ENCODE results near the gene SLC33A1.

The SLC33A1 gene

DNA sequence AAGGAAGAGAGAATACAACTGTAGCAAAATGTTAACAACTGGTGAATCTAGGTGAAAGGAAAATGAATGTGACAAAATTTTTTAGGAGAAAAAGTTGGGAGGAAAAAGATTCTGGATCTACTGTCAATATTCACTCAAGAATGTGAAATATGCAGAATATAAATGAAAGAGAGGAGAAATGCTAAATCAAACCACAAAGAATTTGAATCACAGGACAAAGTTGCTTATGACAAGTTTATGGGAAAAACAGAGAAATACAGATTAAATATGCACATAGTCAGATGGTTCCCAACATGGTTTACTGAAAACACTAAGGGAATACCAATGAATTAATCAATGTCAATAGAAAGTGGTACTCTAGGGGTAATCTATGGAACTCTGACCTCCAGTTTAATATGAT lies 75.8 kb downstream of the SLC33A1 start:
- H3K27ac ChIP-seq, result no peak overlapping the region
- no peaks in the 10 kb centered on the region for H3K27me3 ChIP-seq (replicated peaks)
- TF ChIP-seq, protein P1, sequence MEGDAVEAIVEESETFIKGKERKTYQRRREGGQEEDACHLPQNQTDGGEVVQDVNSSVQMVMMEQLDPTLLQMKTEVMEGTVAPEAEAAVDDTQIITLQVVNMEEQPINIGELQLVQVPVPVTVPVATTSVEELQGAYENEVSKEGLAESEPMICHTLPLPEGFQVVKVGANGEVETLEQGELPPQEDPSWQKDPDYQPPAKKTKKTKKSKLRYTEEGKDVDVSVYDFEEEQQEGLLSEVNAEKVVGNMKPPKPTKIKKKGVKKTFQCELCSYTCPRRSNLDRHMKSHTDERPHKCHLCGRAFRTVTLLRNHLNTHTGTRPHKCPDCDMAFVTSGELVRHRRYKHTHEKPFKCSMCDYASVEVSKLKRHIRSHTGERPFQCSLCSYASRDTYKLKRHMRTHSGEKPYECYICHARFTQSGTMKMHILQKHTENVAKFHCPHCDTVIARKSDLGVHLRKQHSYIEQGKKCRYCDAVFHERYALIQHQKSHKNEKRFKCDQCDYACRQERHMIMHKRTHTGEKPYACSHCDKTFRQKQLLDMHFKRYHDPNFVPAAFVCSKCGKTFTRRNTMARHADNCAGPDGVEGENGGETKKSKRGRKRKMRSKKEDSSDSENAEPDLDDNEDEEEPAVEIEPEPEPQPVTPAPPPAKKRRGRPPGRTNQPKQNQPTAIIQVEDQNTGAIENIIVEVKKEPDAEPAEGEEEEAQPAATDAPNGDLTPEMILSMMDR (IDR thresholded peaks at IDR 0.05; ENCODE audit: low read depth, low read length, missing control alignments), result no peak
- in situ Hi-C loops (cut with HindIII; ENCODE audit: low pct_ligation_motif_present, low sequenced_read_pairs), result no loop called here
- no peak overlapping the region for H3K4me3 ChIP-seq (ENCODE audit: low read depth, low read length)
- no peak for DNase-seq
- no peaks in the 10 kb centered on the region for H3K36me3 ChIP-seq (replicated peaks)

DNA sequence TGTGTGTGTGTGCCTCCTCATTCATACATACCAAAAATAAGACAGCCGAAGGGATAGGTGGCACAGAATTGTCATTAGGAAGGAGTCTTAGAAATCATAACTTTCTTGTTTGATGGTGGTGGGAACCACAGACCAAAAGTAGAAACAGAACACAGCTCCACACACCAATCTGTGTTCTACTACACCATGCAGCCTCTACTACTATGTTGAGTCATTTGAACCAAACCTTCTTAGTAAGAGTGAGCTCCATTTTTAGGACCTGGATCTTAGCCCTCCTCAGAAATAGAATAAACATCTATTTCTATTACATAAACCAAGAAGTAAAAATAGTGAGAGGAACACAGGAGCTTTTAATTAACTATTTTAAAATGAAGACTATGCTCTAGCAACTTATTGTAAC lies 81.4 kb downstream of the SLC33A1 start:
- in situ Hi-C loops (cut with HindIII; ENCODE audit: low pct_ligation_motif_present, low sequenced_read_pairs), result no loop called here
- Histone ChIP-seq H3K36me3 (replicated peaks) (no peaks in the 10 kb centered on the region), H3K27ac (no peak overlapping the region), H3K27me3 (replicated peaks) (no peaks in the 10 kb centered on the region), H3K4me3 (ENCODE audit: low read depth, low read length) (no peak overlapping the region)
- TF ChIP-seq, protein P1 (IDR thresholded peaks at IDR 0.05; ENCODE audit: low read depth, low read length, missing control alignments), result no peak
- DNase-seq, result no peak

DNA sequence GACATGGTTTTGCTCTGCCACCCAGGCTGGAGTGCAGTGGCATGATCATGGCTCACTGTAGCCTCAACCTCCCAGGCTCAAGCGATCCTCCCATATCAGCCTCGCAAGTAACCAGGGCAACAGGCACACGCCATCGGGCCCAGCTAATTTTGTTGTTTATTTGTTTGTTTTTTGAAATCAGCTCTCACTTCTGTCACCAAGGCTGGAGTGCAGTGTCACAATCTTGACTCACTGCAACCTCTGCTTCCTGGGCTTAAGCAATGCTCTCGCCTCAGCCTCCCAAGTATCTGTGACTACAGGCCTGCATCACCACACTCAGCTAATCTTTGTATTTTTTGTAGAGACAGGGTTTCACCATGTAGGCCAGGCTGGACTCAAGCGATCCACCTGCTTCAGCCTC lies 83.1 kb downstream of the SLC33A1 start:
- Histone ChIP-seq H3K27ac (no peak overlapping the region), H3K36me3 (replicated peaks) (no peaks in the 10 kb centered on the region), H3K27me3 (replicated peaks) (no peaks in the 10 kb centered on the region), H3K4me3 (ENCODE audit: low read depth, low read length) (no peak overlapping the region)
- in situ Hi-C loops (cut with HindIII; ENCODE audit: low pct_ligation_motif_present, low sequenced_read_pairs), result no loop called here
- DNase-seq, result no peak
- TF ChIP-seq, protein P1 (IDR thresholded peaks at IDR 0.05; ENCODE audit: low read depth, low read length, missing control alignments), result no peak
